Psoas muscle (tissue), 8 donors: ENCODE data around the gene TOR1B. TPM values are rescaled to one million over a fixed set of nuclear protein-coding genes. Genes with fewer than 3 reads are reported as not detected.
"Not testable (repeated sequence)": the region's sequence is repeated elsewhere in the genome, so short reads cannot be mapped to it uniquely, and the experiment has no call there.

Experiments used
- ATAC-seq, 4 donors: fragments of 200-7000 bp; cut with Tn5 transposase; one replicate each; pipeline ENCODE4 v1.9.1; 2020; ENCODE audit warnings: moderate library complexity in 3 of 4, mild to moderate bottlenecking in 2 of 4
- DNase-seq, 2 donors: peaks; one replicate each; pipeline ENCODE4 v3.0.0-alpha.2; 2020
- H3K27ac ChIP-seq: fragments of 200-600 bp; one replicate; pipeline ENCODE4 v1.8.0; 2022
- H3K27me3 ChIP-seq, 3 donors: fragments of 200-600 bp in 1 of 3; one replicate each; pipeline versions ENCODE4 v1.6.1 to v1.8.0; 2013 to 2022; ENCODE audit warnings: low read length in 2 of 3, mild to moderate bottlenecking in 2 of 3, moderate library complexity in 1 of 3; ENCODE audit not compliant: insufficient read depth in 3 of 3
- H3K36me3 ChIP-seq, 2 donors: fragments of 200-600 bp in 1 of 2; one replicate each; pipeline versions ENCODE4 v1.6.1 to v1.8.0; 2013 to 2022; ENCODE audit warnings: low read depth in 1 of 2, mild to moderate bottlenecking in 1 of 2, moderate library complexity in 1 of 2; ENCODE audit not compliant: insufficient read depth in 1 of 2
- H3K4me1 ChIP-seq: fragments of 200-600 bp; one replicate; pipeline ENCODE4 v1.8.0; 2022
- H3K4me3 ChIP-seq: fragments of 200-600 bp; one replicate; pipeline ENCODE4 v1.8.0; 2022; ENCODE audit warnings: mild to moderate bottlenecking
- H3K9me3 ChIP-seq: fragments of 200-600 bp; one replicate; pipeline ENCODE4 v1.8.0; 2022
- CTCF ChIP-seq: fragments of 200-600 bp; IDR thresholded peaks from one replicate; pipeline ENCODE4 v1.8.0; 2022; ENCODE audit warnings: antibody characterized with exemption
- WGBS, 3 donors: extraction: QIAGEN DNeasy Blood & Tissue Kit; methylation state at CpG; one replicate each; pipeline versions ENCODE4 v1.1.6 to v1.1.7; 2013; 5-methylcytosine and 5-hydroxymethylcytosine counted together
- intact Hi-C, 2 donors: fragments of 100-400 bp; cut with DNase I; formaldehyde crosslinking; loops; one replicate each; pipeline versions ENCODE4 v1.11.0 to v1.14.2; 2022
- polyA plus RNA-seq, 3 donors: library from polyadenylated mRNA; stranded (reverse); fragments of 200-250 nt; gene quantifications; one replicate each; pipeline ENCODE4 v1.2.3, GENCODE V29; 2013
- total RNA-seq, 4 donors: library from RNA; stranded (reverse); fragmentation: NEBNext Ultra II Directional in 2 of 4; extraction: Animal tissue kit (Norgen Biotek cat#: 25700) in 2 of 4; gene quantifications; one replicate each; pipeline versions ENCODE4 v1.2.1 to v1.2.4, GENCODE V29; 2021 to 2023
- donor health status: healthy with polysubstance abuse.
- donor health status: DM: no; HTN: no; CAD: no; lungs with moderate emphysema.
- donor health status: Bipolar disorder and iron deficiency.
- donor health status: healthy.
- donor health status: DM: yes; HTN: yes; CAD: no.
- donor health status: DM: no; HTN: no; CAD: no.
- donor health status: DM: no; HTN: no; CAD: no.
- donor health status: DM: yes; HTN: yes; CAD: no.

The TOR1B gene
- total and polyA plus RNA-seq, 7 donors, result 13.0 to 30.1 (median 14.9) TPM

GRCh38 chr9:129785866-129786265, 17.1 kb upstream of the TOR1B start:
- H3K4me1 ChIP-seq, result no peaks in the 10 kb centered on the region
- H3K4me3 ChIP-seq, result no peak overlapping the region
- DNase-seq (no peak), ATAC-seq (no peak)
- H3K9me3 ChIP-seq, result no peaks in the 10 kb centered on the region
- intact Hi-C loops, result loop anchor here (5.0 to 10.0 kb wide), 2 partner anchors 641 to 654 kb away; no protein-coding TSS in a partner anchor
- H3K27ac ChIP-seq, result no peak overlapping the region
- no peak for TF ChIP-seq CTCF
- peaks cover 0 to 11% (median 0%) of the 10 kb centered on the region in 3 donors for H3K27me3 ChIP-seq
- H3K36me3 ChIP-seq, result no peaks in the 10 kb centered on the region
- WGBS, 3 donors, result 75 to 85% (median 83%) methylated on average over 1 of the region's 1 CpG

- H3K27me3 ChIP-seq, result peaks cover 0 to 11% (median 0%) of the 10 kb centered on the region in 3 donors
- H3K36me3 ChIP-seq, result no peaks in the 10 kb centered on the region
- no peak for DNase-seq
- no peak for TF ChIP-seq CTCF
- no peak overlapping the region for H3K27ac ChIP-seq
- no peak overlapping the region for H3K4me3 ChIP-seq
- intact Hi-C loops, result loop anchor here (5.0 to 10.0 kb wide), 2 partner anchors 642 to 654 kb away; no protein-coding TSS in a partner anchor
- no peaks in the 10 kb centered on the region for H3K9me3 ChIP-seq
- H3K4me1 ChIP-seq, result no peaks in the 10 kb centered on the region
- no peak for ATAC-seq
- 78 to 79% (median 79%) methylated on average over 10 of the region's 10 CpGs for WGBS, 3 donors
These were observed 16.5 kb upstream of the TOR1B start for GRCh38 chr9:129786481-129786880.

GRCh38 chr9:129794549-129794948, 8.4 kb upstream of the TOR1B start:
- WGBS, 3 donors, result 80 to 92% (median 84%) methylated on average over 8 of the region's 8 CpGs
- intact Hi-C loops, result no loop called here
- Histone ChIP-seq H3K27ac (no peak overlapping the region), H3K4me3 (no peak overlapping the region), H3K36me3 (no peaks in the 10 kb centered on the region), H3K4me1 (no peaks in the 10 kb centered on the region), H3K9me3 (no peaks in the 10 kb centered on the region), H3K27me3 (peaks cover 0 to 19% (median 0%) of the 10 kb centered on the region in 3 donors)
- ATAC-seq (no peak), DNase-seq (no peak)
- TF ChIP-seq CTCF, result no peak

- peaks cover 0 to 14% (median 0%) of the 10 kb centered on the region in 3 donors for H3K27me3 ChIP-seq
- H3K9me3 ChIP-seq, H3K4me3 ChIP-seq, ATAC-seq, DNase-seq, H3K4me1 ChIP-seq, intact Hi-C loops, H3K36me3 ChIP-seq, H3K27ac ChIP-seq: not testable (repeated sequence)
- WGBS, 3 donors, result 64 to 69% (median 65%) methylated on average over 2 of the region's 2 CpGs
These were observed 7.0 kb upstream of the TOR1B start for GRCh38 chr9:129796029-129796428.

GRCh38 chr9:129798973-129799372, 4.0 kb upstream of the TOR1B start:
- no peak for DNase-seq
- intact Hi-C loops, result no loop called here
- Histone ChIP-seq H3K4me1 (peaks cover 3% of the 10 kb centered on the region), H3K27ac (no peak overlapping the region), H3K36me3 (no peaks in the 10 kb centered on the region), H3K4me3 (no peak overlapping the region), H3K9me3 (no peaks in the 10 kb centered on the region), H3K27me3 (peaks cover 0 to 10% (median 0%) of the 10 kb centered on the region in 3 donors)
- TF ChIP-seq CTCF, result no peak
- no peak for ATAC-seq
- WGBS, 3 donors, result 55 to 61% (median 56%) methylated on average over 6 of the region's 6 CpGs
